Hindlimb muscle (tissue), 1 donor: ENCODE results near the gene AGBL3. TPM values are rescaled to one million over a fixed set of nuclear protein-coding genes. Genes with fewer than 3 reads are reported as not detected.
A peak's percentile ranks its signal among the peaks of the same experiment; 100 is the strongest.
"Not testable (repeated sequence)": the region's sequence is repeated elsewhere in the genome, so short reads cannot be mapped to it uniquely, and the experiment has no call there.

Experiments used
- DNase-seq: peaks from one replicate; pipeline ENCODE4 v3.0.0-alpha.2; 2013
- polyA plus RNA-seq: library from polyadenylated mRNA; unstranded; fragments of 120-200 nt; gene quantifications from one replicate; pipeline ENCODE4 v1.2.1, GENCODE V29; 2013; ENCODE audit not compliant: insufficient read length

The AGBL3 gene
- polyA plus RNA-seq, 1 donor = 3.6 TPM

GRCh38 chr7:135169141-135169963 lies 183.0 kb downstream of the AGBL3 start:
- DNase-seq = no peak

DNA sequence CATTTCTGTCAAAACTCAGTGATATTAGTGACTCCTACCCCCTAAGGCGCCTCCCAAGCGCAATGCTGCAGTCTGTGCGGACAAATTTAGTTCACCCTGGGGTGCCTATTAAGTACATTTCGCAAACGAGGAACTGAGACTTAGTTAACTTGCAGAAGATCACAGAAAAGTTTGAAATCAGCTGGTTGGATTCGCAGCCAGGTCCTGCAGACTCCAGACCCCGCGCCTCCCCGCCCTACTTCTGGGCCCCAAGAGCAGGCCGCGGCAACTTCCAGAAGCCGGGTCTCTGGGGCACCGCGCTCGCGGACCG lies 183.6 kb downstream of the AGBL3 start:
- no peak for DNase-seq

DNA sequence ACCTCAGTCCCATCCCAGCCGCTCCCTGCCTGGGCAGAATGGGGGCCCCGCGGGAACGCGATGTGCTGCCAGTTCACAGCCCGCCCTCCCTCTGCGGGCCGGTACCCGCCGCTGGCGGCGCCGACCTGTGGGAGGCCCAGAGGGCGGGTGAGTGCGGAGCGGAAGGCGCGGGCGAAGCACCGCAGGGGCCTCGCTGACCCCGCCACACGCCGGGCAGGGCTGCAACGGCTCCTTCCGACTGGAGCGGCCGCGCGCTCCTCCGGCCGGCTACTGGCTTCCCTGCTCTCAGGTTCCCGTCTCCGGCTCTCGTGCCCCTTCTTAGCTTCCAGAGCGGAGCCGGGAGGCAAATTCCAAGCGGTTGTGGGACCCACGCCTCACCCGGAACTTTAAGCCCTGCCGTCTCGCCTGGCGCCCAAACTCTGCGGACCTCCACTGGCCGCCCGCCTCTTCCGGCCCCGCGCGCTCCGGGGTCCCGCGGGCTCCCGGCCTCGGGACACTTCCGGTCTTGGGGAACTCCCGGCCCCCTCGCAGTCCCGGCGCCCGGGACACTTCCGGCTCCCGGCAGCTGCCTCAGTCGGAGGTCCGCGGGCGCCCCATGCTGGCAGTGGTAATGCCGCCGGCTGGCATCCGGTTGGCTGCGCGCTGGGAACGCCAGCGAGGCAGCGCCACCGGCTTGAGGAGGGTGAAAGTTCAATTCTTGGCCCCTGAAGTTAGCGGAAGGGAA lies 184.1 kb downstream of the AGBL3 start, which contains the start of gene CYREN:
TSS of gene CYREN (minus strand) at position 434 of the 724 bp plus-strand sequence. CDS start 1,785 bp downstream, outside the sequence.
- DNase-seq = peak; percentile 90

DNA sequence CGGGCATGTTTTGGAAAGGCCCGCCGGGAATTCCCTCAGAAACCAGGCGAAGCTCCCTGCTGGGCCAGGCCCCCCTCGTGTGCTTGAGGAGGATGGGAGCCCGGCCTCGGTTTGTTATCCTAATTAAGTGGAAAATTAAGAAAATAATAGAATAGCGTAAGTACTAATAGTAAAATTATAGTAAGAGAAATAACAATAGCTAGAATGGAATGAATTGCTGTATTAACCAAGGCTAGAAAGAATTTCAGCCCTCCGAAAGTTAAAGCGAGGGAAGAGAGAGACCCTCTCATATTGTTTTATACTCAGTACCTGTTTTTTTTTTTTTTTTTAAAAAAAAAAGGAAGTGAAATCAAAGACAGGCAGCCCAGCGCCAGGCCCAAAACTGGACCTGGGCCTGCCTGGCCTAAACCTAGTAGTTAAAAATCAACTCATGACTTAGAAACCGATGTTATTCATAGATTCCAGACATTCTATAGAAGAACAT lies 184.7 kb downstream of the AGBL3 start:
- not testable (repeated sequence) for DNase-seq

- not testable (repeated sequence) for DNase-seq
Observed at GRCh38 chr7:135171581-135172291, 185.4 kb downstream of the AGBL3 start.

DNA sequence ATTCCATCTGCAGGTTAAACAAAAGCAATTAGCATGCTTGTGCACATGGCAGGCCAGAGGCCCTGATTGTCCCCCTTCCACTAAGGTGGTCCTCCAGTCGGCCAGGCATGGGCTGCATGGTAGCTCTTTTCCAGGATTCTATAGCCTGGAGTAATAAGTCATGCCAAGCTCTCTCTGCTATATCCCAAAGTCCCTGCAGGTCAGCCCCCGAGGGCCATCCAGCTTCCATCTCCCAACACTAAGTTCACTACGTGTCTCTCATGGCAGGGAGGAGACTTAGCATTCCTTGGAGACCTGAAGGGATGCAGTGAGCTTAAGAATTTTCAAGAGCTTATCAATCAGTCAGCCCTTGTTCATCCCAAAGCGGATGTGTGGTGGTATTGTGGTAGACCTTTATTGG lies 187.6 kb downstream of the AGBL3 start:
- not testable (repeated sequence) for DNase-seq

GRCh38 chr7:135174941-135175340 lies 188.6 kb downstream of the AGBL3 start:
- DNase-seq = no peak

DNA sequence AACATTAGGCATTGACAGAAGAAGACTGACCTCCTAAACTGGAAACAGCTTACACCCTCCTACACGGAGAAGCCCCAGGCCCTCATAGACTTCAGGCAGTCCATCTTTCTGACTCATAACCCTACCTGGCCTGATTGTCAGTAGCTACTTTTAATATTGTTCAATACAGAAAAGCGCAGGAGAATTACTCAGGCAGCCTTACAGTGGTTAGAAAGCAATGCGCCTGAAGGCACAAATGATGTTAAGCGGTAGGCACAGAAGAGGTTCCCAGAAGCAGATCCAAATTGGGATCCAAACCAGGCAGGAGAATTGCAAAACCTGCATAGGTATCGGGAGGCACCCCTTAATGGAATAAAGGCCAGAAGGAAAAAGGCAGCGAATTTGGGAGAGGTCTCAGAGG lies 189.6 kb downstream of the AGBL3 start:
- DNase-seq = no peak

GRCh38 chr7:135177028-135177696 lies 190.9 kb downstream of the AGBL3 start:
- no peak for DNase-seq

GRCh38 chr7:135178364-135178763 lies 192.1 kb downstream of the AGBL3 start:
- DNase-seq = no peak

- no peak for DNase-seq
Observed at GRCh38 chr7:135179321-135179925, 193.1 kb downstream of the AGBL3 start.

GRCh38 chr7:135180122-135180521 lies 193.8 kb downstream of the AGBL3 start:
- DNase-seq = no peak

- DNase-seq = no peak
Observed at GRCh38 chr7:135181261-135181928, 195.1 kb downstream of the AGBL3 start.

DNA sequence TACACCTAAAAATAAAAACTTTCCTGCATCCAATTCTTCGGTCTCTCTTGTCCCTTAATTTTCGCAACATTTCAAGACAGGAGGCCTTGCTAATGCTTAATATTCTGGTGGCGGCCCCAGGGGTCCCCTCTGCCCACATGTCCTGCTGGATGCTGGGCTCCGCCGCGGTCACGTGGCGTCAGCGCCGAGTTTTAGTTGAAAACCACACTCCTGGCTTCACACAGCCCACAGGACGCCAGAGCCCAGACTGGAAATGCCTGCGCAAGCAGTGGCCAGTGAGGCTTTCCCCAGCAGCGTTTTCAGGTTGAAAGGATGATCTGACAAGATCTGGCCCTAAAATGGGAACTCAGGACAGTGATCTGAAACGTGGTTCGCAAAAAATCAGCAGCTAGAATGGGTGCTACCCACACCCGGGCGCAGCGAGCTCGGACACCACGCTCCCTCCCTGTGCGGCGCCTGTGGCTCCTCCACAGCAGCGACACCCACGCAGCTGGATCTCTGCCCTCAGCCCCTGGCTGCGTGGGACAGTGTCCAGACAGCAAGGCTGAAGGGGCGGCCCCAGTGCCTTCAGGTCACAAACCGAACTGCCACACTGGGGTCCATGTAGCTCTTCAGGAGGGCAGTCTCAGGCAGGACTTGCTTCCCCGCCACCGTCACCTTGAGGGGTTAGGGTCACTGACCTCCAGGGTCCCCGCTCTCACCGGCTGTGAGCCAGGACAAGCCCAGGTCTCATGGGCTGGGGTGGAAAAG lies 195.8 kb downstream of the AGBL3 start:
- DNase-seq = no peak

DNA sequence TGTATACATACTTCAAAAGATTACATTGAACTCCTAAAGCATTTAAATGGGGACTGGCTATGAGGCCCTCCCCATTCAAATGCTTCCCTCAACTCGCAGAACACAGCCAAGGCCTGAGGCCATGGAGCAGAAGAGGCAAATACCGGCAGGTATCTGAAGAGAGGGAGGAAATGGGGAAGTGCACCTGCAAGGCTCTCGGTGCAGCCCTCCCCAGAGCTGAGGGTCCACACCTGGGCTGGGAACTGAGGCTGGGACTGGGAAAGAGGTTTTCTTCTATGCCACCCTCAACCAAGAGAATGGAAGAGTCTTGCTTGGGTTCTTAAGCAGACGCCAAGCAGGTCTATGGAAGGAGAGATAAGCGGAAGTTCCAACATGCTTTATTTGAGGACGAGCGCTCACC lies 197.2 kb downstream of the AGBL3 start:
- DNase-seq = no peak

- no peak for DNase-seq
Observed at GRCh38 chr7:135184254-135184841, 198.0 kb downstream of the AGBL3 start.
